Transverse colon (tissue), 4 donors: ENCODE results near the gene NRXN2. TPM values are rescaled to one million over a fixed set of nuclear protein-coding genes. Genes with fewer than 3 reads are reported as not detected.

Experiments used
- DNase-seq: peaks from one replicate; pipeline ENCODE4 v3.0.0-alpha.2; 2019
- H3K27ac ChIP-seq, 4 donors: fragments of 200-600 bp; sonication (generic); 2 replicates each; pipeline ENCODE4 v1.5.1; 2016 to 2018; ENCODE audit warnings: inconsistent platforms in 4 of 4
- H3K27me3 ChIP-seq: fragments of 200-600 bp; sonication (generic); 2 replicates; pipeline ENCODE4 v1.5.1; 2017; ENCODE audit warnings: inconsistent platforms
- H3K36me3 ChIP-seq, 4 donors: fragments of 200-600 bp; sonication (generic); 2 replicates each; pipeline ENCODE4 v1.5.1; 2017 to 2019; ENCODE audit warnings: inconsistent platforms in 4 of 4
- H3K4me1 ChIP-seq, 4 donors: fragments of 200-600 bp; sonication (generic); 2 replicates each; pipeline ENCODE4 v1.5.1; 2017 to 2020; ENCODE audit warnings: inconsistent platforms in 4 of 4
- H3K4me3 ChIP-seq, 4 donors: fragments of 200-600 bp; sonication (generic); 1 replicate in 1 of 4; 2 replicates in 3 of 4; pipeline versions ENCODE4 v1.5.1 to v1.6.1; 2017 to 2019; ENCODE audit warnings: inconsistent platforms in 4 of 4
- H3K9me3 ChIP-seq, 2 donors: fragments of 200-600 bp; sonication (generic); 2 replicates each; pipeline ENCODE4 v1.5.1; 2017 to 2019; ENCODE audit warnings: inconsistent platforms in 2 of 2
- EP300 ChIP-seq: sonication (generic); formaldehyde crosslinking; IDR thresholded peaks from one replicate; pipeline ENCODE4 v1.6.1; 2017; ENCODE audit warnings: antibody characterized with exemption, low read depth
- POLR2A ChIP-seq: fragments of 450-650 bp; IDR thresholded peaks from one replicate; pipeline ENCODE4 v1.6.1; 2016; ENCODE audit warnings: antibody characterized with exemption, mild to moderate bottlenecking, moderate library complexity
- POLR2AphosphoS5 ChIP-seq, 3 donors: sonication (generic); formaldehyde crosslinking; IDR thresholded peaks; one replicate each; pipeline ENCODE4 v1.6.1; 2016; ENCODE audit warnings: antibody characterized with exemption in 3 of 3
- WGBS, 2 donors: methylation state at CpG; one replicate each; pipeline ENCODE4 v1.1.5; 2018; ENCODE audit warnings: low coverage in 1 of 2; 5-methylcytosine and 5-hydroxymethylcytosine counted together
- in situ Hi-C, 4 donors: fragments of 200-750 bp; cut with MboI; loops; one replicate each; pipeline versions ENCODE4 v1.15.0 to v1.15.1; 2017; ENCODE audit warnings: low sequenced_read_pairs in 3 of 4, low pct_ligation_motif_present in 1 of 4, low pct_unique_long_range_greater_than_20kb in 1 of 4
- intact Hi-C: fragments of 100-400 bp; cut with DNase I; formaldehyde crosslinking; loops from one replicate; pipeline ENCODE4 v1.15.1; 2023; ENCODE audit warnings: low total_unique reads
- total RNA-seq, 4 donors: library from RNA; depleted of rRNA; stranded (reverse); fragments of >200 nt; gene quantifications; one replicate each; pipeline ENCODE4 v1.1.0, GENCODE V29; 2016
- TF ChIP-seq, protein P1 (sequence below), 5 experiments: fragments of 200-600 bp in 3 of 5; fragments of 450-650 bp in 2 of 5; sonication (generic) in 3 of 5; IDR thresholded peaks; 1 replicate in 2 of 5; 2 replicates in 3 of 5; pipeline ENCODE4 v1.5.1; 2016 to 2017; ENCODE audit warnings: antibody characterized with exemption in 5 of 5, inconsistent platforms in 3 of 5, mild to moderate bottlenecking in 2 of 5, moderate library complexity in 1 of 5

The NRXN2 gene
- total RNA-seq, 4 donors from 2014 or later = 2.9 to 7.4 (median 6.8) TPM

DNA sequence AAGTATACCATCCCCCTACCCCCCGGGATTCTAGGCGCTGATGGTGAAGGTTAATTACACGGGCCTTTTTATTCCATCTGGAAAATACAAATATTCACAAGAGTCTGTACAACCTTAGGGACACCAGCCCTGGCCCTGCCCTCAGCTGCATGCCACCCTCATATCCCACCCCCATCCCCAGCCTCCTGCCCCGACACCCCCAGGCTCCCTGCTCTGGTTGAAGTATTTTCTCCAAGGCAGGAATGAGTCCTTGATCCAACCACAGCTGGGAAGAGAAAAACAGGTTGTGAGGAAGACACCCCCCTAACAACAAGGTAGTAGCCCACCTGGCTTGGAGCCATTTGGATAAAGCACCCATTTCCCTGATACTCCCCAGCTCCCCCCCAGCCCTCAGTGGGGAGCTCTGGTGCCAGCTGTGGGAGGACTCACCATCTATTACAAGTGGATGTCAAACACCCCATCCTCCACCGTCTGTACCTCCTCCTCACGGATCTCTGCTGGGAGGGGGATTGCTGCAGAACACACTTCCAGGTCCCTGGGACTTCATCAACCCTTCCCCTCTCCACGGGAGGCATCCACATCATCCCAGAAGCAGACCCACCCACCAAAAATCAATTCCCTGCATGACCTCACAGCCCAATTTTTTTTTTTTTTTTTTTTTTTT lies 4.0 kb upstream of the NRXN2 start:
- DNase-seq = no peak
- H3K4me3 ChIP-seq = no peak overlapping the region
- H3K36me3 ChIP-seq = no peaks in the 10 kb centered on the region
- peaks cover 18% of the 10 kb centered on the region for H3K27me3 ChIP-seq
- 66 to 70% methylated on average over 5 to 7 of the region's 7 CpGs for whole genome bisulfite sequencing, 2 donors
- intact Hi-C loops = loop anchor here (5.0 kb wide), 1 partner anchor 40 kb away; no protein-coding TSS in a partner anchor
- H3K9me3 ChIP-seq = no peaks in the 10 kb centered on the region
- peaks cover 0 to 11% (median 4%) of the 10 kb centered on the region in 4 donors for H3K4me1 ChIP-seq
- no peak overlapping the region for H3K27ac ChIP-seq
- in situ Hi-C loops = no loop called here
- TF ChIP-seq POLR2A (no peak), EP300 (no peak), POLR2AphosphoS5 (IDR thresholded peaks at IDR 0.05) (no peak)
- TF ChIP-seq, protein P1, sequence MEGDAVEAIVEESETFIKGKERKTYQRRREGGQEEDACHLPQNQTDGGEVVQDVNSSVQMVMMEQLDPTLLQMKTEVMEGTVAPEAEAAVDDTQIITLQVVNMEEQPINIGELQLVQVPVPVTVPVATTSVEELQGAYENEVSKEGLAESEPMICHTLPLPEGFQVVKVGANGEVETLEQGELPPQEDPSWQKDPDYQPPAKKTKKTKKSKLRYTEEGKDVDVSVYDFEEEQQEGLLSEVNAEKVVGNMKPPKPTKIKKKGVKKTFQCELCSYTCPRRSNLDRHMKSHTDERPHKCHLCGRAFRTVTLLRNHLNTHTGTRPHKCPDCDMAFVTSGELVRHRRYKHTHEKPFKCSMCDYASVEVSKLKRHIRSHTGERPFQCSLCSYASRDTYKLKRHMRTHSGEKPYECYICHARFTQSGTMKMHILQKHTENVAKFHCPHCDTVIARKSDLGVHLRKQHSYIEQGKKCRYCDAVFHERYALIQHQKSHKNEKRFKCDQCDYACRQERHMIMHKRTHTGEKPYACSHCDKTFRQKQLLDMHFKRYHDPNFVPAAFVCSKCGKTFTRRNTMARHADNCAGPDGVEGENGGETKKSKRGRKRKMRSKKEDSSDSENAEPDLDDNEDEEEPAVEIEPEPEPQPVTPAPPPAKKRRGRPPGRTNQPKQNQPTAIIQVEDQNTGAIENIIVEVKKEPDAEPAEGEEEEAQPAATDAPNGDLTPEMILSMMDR (IDR thresholded peaks at IDR 0.05) = no peak

- WGBS, 2 donors = 55% methylated on average over 9 of the region's 9 CpGs; no CpG with 5 or more reads in 1 of the 2 donors
- peaks cover 0 to 11% (median 4%) of the 10 kb centered on the region in 4 donors for H3K4me1 ChIP-seq
- peaks cover 26% of the 10 kb centered on the region for H3K27me3 ChIP-seq
- intact Hi-C loops = loop anchor here (5.0 kb wide), 1 partner anchor 39 kb away; no protein-coding TSS in a partner anchor
- H3K36me3 ChIP-seq = no peaks in the 10 kb centered on the region
- no peak overlapping the region for H3K4me3 ChIP-seq
- H3K27ac ChIP-seq = no peak overlapping the region
- no peaks in the 10 kb centered on the region for H3K9me3 ChIP-seq
- in situ Hi-C loops = no loop called here
- TF ChIP-seq, protein P1 (IDR thresholded peaks at IDR 0.05) = no peak
- TF ChIP-seq POLR2A = no peak
- TF ChIP-seq POLR2AphosphoS5 (IDR thresholded peaks at IDR 0.05) = no peak
- no peak for TF ChIP-seq EP300
- no peak for DNase-seq
Measured at GRCh38 chr11:64726211-64726641, 3.2 kb upstream of the NRXN2 start.

DNA sequence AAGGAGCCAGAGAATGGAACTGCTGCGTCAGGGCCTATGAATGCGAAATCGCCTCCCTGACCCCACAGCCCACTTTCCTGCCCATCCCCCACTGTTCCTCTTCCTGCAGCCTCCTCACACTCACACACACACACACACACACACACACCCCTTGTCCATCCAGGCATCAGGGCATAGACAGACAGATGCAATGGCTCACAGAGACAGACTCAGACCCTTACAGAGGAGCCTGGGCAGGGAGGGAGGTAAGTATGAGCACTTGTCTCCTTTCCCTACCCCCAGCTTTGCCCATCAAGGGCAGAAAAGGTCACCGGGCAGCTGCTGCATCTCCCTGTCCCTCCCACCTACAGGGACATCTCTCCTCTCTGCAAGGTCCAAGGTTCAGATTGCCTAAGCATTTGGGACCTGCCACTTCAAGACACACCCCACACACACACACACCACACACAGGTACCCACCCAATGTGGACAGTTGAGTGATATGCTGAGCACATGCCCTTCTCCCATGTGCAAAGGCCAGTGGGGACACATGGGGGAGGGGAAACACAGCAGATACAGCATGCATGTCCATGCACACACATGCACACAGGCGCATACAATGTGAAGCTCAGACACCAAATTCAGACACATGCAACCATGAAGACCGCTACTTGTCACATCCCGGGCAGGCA lies 2.0 kb upstream of the NRXN2 start:
- in situ Hi-C loops = no loop called here
- no peaks in the 10 kb centered on the region for H3K9me3 ChIP-seq
- no peak overlapping the region for H3K4me3 ChIP-seq
- H3K36me3 ChIP-seq = no peaks in the 10 kb centered on the region
- peaks cover 0 to 11% (median 3%) of the 10 kb centered on the region in 4 donors for H3K4me1 ChIP-seq
- DNase-seq = no peak
- intact Hi-C loops = loop anchor here (5.0 kb wide), 1 partner anchor 38 kb away; no protein-coding TSS in a partner anchor
- TF ChIP-seq EP300 (no peak), POLR2AphosphoS5 (IDR thresholded peaks at IDR 0.05) (no peak), POLR2A (no peak)
- 65% methylated on average over 7 of the region's 7 CpGs; no CpG with 5 or more reads in 1 of the 2 donors for WGBS, 2 donors
- peaks cover 29% of the 10 kb centered on the region for H3K27me3 ChIP-seq
- H3K27ac ChIP-seq = no peak overlapping the region

DNA sequence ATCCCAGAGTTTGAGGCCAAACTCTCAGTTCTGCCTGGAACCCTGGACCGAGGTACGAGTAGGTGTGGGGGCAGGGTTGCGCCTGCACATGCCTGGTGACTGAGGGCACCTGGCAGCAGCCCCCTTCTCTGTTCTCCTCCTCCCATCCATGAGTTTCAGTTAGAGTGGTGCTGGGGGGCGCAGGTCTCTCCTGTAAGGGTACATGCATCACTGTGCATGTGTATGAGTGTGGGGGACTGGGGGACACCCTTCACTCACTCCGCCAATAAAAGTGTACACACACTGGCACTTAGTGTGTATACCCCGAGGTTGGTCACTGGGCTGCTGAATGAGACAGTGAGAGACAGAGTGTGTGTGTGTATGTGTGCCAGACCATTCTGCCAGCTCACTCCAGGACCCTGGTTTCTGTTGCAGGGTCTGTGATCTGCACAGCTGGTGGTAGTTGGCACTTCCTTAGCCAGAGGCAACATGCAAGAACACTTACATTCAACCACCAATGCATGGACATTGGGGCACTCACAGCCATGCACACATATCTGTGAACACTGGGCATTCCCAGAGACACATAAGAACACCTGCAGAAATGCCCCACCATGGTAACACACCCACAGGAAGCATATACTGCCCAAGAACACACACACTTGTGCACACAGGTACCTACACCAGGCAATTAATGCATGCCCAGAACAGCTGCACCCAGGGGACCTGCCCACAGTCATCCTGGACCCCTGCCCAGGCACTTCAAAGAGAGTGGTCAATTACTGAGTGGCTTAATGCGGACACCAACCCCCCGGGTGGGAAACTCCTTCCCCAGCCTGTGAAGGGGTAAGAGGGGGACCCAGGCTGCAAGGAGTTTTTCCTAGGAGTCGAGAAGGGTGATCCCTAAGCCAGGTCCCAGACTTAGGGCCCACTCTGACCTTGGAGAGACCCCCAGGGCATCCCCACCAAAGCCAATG lies 1.2 kb upstream of the NRXN2 start:
- no peak for DNase-seq
- Histone ChIP-seq H3K27me3 (peaks cover 29% of the 10 kb centered on the region), H3K27ac (no peak overlapping the region), H3K4me3 (no peak overlapping the region), H3K36me3 (no peaks in the 10 kb centered on the region), H3K4me1 (peaks cover 0 to 7% (median 2%) of the 10 kb centered on the region in 4 donors), H3K9me3 (no peaks in the 10 kb centered on the region)
- TF ChIP-seq POLR2A = no peak
- TF ChIP-seq EP300 = no peak
- no peak for TF ChIP-seq POLR2AphosphoS5 (IDR thresholded peaks at IDR 0.05)
- TF ChIP-seq, protein P1 (IDR thresholded peaks at IDR 0.05) = no peak
- 50% methylated on average over 9 of the region's 9 CpGs; no CpG with 5 or more reads in 1 of the 2 donors for WGBS, 2 donors
- intact Hi-C loops (no loop called here), in situ Hi-C loops (no loop called here)
